Mesothelial cell of epicardium (in vitro differentiated cells): ENCODE measurements around the gene SPAG16. TPM values are rescaled to one million over a fixed set of nuclear protein-coding genes. Genes with fewer than 3 reads are reported as not detected.
"Not testable (repeated sequence)": the region's sequence is repeated elsewhere in the genome, so short reads cannot be mapped to it uniquely, and the experiment has no call there.

Source experiments
- DNase-seq, 2 experiments: peaks; one replicate each; pipeline ENCODE4 v3.0.0; 2021; ENCODE audit warnings: low spot score in 2 of 2; ENCODE audit not compliant: unreplicated experiment in 2 of 2
- H3K27ac Mint-ChIP-seq: 2 replicates; pipeline ENCODE4 v1.8.0; 2021; ENCODE audit warnings: mixed read lengths
- H3K27me3 Mint-ChIP-seq: 2 replicates; pipeline ENCODE4 v1.8.0; 2021; ENCODE audit warnings: low read depth, mixed read lengths
- H3K36me3 Mint-ChIP-seq: 2 replicates; pipeline ENCODE4 v1.8.0; 2021; ENCODE audit warnings: mixed read lengths
- H3K4me1 Mint-ChIP-seq: 2 replicates; pipeline ENCODE4 v1.8.0; 2021; ENCODE audit warnings: mixed read lengths
- H3K4me3 Mint-ChIP-seq: 2 replicates; pipeline ENCODE4 v1.8.0; 2021; ENCODE audit warnings: mild to moderate bottlenecking, moderate library complexity, mixed read lengths
- H3K9me3 Mint-ChIP-seq: 2 replicates; pipeline ENCODE4 v1.8.0; 2021; ENCODE audit warnings: mixed read lengths
- total RNA-seq: library from RNA; stranded (reverse); gene quantifications from 3 replicates; pipeline ENCODE4 v1.2.1, GENCODE V29; 2021
- TF ChIP-seq, protein P1 (sequence below): fragments of 200-600 bp; sonication (generic); IDR thresholded peaks from one replicate; pipeline ENCODE4 v1.5.0; 2021; ENCODE audit warnings: antibody characterized with exemption; ENCODE audit not compliant: unreplicated experiment

Gene SPAG16
- total RNA-seq, 1 donor from 2014 or later: 35.1 TPM

DNA sequence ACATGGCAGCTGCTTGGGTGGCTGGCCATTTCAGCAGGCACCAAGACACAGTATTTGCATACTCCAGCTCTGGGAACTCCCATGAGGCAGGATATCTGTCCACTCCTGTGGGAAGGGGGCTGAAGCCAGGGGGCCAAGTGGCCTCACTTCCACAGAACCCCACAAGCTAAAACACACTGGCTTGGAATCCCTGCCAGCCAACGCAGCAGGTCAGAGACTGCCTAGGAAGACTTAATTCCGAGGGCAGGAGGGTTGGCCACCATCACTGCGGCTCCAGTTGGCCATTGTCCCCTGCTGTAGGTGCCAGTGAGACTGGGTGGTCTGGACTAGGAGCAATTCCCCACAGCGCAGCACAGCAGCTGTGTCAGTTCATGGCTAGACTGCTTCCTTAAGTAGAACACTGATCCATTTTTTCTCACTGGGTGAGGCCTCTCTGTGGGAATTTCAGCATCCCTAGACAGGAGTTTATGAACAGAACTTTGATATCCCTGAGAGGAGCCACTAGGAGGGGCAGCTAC is 52.0 kb downstream of the SPAG16 start:
- no peaks in the 10 kb centered on the region for H3K27me3 Mint-ChIP-seq
- no peaks in the 10 kb centered on the region for H3K4me1 Mint-ChIP-seq
- TF ChIP-seq, protein P1, sequence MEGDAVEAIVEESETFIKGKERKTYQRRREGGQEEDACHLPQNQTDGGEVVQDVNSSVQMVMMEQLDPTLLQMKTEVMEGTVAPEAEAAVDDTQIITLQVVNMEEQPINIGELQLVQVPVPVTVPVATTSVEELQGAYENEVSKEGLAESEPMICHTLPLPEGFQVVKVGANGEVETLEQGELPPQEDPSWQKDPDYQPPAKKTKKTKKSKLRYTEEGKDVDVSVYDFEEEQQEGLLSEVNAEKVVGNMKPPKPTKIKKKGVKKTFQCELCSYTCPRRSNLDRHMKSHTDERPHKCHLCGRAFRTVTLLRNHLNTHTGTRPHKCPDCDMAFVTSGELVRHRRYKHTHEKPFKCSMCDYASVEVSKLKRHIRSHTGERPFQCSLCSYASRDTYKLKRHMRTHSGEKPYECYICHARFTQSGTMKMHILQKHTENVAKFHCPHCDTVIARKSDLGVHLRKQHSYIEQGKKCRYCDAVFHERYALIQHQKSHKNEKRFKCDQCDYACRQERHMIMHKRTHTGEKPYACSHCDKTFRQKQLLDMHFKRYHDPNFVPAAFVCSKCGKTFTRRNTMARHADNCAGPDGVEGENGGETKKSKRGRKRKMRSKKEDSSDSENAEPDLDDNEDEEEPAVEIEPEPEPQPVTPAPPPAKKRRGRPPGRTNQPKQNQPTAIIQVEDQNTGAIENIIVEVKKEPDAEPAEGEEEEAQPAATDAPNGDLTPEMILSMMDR: no peak
- peaks cover 65% of the 10 kb centered on the region for H3K9me3 Mint-ChIP-seq
- no peak for DNase-seq
- peaks cover 26% of the 10 kb centered on the region for H3K36me3 Mint-ChIP-seq
- H3K4me3 Mint-ChIP-seq: no peak overlapping the region
- no peak overlapping the region for H3K27ac Mint-ChIP-seq

DNA sequence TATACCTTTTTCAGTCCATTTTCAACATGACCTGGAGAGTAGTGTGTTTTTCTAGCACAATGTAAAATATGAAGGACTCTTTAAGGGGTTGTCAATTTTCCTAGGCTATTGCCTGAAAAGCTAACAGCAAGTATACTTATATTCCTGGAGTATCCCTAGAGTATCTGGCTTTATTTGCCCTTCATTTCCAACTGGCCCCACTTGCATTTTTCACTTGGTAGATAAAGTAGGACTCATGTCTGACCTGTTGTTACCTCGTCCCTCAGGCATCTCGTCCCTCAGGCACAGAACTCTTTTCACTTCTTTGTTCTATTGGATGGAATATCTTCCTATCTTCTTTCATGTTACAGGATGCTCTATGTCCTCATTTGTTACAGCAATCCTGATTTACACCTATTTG is 69.2 kb downstream of the SPAG16 start:
- H3K27ac Mint-ChIP-seq: no peak overlapping the region
- H3K27me3 Mint-ChIP-seq: no peaks in the 10 kb centered on the region
- TF ChIP-seq, protein P1: no peak
- no peak for DNase-seq
- H3K4me1 Mint-ChIP-seq: no peaks in the 10 kb centered on the region
- H3K4me3 Mint-ChIP-seq: no peak overlapping the region
- H3K36me3 Mint-ChIP-seq: peaks cover 34% of the 10 kb centered on the region
- H3K9me3 Mint-ChIP-seq: peaks cover 46% of the 10 kb centered on the region

DNA sequence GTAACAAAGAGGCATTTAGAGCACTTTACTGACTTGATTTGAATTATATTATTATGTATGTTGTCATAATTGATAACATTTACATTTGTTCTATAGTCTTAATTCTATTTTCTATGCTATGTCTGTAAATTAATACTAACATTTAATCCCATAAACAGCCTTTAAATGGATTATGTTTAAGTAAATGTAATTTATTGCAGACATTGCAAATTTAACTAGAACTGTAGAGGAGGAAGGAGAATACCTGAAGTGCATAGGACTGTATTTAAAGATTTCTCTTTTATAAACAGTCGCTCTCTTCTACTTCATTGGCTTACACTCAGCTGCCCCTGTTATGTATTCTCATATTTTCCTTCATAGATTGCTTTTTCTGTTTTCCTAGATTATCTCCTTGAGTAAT is 92.4 kb downstream of the SPAG16 start:
- peaks cover 4% of the 10 kb centered on the region for H3K9me3 Mint-ChIP-seq
- no peak for DNase-seq
- no peaks in the 10 kb centered on the region for H3K36me3 Mint-ChIP-seq
- no peak overlapping the region for H3K4me3 Mint-ChIP-seq
- no peaks in the 10 kb centered on the region for H3K4me1 Mint-ChIP-seq
- no peaks in the 10 kb centered on the region for H3K27me3 Mint-ChIP-seq
- H3K27ac Mint-ChIP-seq: no peak overlapping the region
- TF ChIP-seq, protein P1: no peak

DNA sequence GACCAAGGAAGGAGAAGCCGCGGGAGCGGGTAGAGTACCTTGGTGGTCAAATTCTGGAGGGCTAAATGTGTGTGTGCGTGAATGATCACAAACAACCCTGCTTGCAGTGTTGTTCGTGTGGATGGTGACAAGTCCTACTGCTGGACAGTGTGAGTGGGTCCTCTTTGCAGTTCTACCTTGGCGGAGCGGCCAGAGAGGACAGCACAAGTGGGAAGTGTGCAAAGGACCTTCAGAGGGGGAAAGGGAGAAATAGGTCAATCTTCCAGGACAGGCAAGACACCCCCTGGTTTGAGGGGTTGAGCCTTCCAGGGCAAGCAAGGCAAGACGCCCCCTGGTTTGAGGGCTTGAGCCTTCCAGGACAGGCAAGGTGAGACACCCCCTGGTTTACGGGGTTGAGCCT is 122.8 kb downstream of the SPAG16 start:
- not testable (repeated sequence) for H3K4me1 Mint-ChIP-seq, H3K27ac Mint-ChIP-seq, DNase-seq, H3K27me3 Mint-ChIP-seq, H3K36me3 Mint-ChIP-seq, H3K4me3 Mint-ChIP-seq
- peaks cover 14% of the 10 kb centered on the region for H3K9me3 Mint-ChIP-seq

DNA sequence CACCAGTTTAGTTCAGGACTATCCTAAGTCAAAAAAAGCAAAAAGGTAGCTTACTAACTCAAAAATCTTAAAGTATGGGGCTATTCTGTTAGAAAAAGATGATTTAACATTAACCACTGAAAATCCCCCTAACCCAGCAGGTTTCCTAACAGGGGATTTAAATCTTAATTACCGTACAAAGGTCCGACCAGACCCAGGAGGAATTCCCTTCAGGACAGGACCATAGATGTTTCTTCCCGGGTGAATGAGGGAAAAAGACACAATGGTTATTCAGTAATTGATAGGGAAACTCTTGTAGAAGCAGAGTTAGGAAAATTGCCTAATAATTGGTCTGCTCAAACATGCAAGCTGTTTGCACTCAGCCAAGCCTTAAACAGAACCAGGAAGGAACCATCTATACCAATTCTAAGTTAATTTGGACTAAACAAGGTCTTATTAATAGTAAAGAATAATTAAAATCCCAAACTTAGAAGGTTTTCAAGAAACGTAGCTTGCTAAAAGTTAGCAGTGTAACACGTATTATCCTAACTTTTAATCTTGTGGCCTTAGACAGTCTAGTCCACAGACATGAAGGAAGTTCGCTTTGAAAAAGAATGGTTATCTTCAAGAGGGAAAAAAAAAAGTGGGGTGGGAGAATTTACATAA is 124.3 kb downstream of the SPAG16 start:
- H3K9me3 Mint-ChIP-seq: peaks cover 11% of the 10 kb centered on the region
- H3K4me1 Mint-ChIP-seq, DNase-seq, H3K27me3 Mint-ChIP-seq, H3K27ac Mint-ChIP-seq, H3K4me3 Mint-ChIP-seq, H3K36me3 Mint-ChIP-seq: not testable (repeated sequence)

DNA sequence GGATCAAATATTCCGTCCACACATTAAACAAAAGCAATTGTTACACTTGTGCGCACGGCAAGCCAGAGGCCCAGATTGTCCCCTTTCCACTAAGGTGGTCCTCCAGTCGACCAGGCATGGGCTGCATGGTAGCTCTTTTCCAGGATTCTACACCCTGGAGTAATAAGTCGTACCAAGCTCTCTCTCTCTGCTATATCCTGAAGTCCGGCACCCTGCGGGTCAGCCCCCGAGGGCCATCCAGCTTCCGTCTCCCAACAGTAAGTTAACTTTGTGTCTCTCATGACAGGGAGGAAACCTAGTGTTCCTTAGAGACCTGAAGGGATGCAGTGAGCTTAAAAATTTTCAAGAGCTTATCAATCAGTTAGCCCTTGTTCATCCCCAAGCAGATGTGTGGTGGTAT is 126.4 kb downstream of the SPAG16 start:
- not testable (repeated sequence) for H3K27ac Mint-ChIP-seq, DNase-seq, H3K4me1 Mint-ChIP-seq, H3K9me3 Mint-ChIP-seq, H3K27me3 Mint-ChIP-seq, H3K4me3 Mint-ChIP-seq, H3K36me3 Mint-ChIP-seq

DNA sequence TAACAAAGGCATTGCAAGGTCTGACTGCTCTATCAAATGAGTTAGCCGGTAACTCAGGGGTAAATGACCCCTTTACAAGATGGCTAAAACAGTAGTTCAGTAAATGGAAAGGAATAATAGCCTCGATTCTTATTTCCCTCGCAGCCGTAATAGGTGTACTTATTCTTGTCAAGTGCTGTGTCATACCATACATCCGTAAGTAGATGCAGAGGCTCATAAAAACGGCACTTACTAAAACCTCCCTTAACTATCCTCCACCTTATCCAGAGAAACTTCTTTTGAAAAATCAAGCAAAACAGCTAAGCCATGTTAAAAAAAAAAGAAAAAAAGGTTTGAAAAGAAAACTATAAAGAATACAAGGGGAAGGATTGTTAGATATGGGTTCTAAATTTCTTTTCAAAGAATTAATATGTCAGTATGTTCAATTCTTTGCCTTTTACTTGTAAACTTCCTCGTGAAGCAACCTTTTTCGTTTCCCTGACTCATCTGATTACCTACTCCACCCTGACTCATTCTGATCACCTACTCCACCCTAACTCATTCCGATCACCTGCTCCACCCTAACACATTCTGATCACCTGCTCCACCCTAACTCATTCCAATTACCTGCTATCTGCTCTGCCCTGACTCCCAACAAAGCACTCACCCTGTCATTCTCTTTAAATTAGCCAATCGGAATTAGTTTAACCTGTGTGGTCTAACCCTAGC is 127.5 kb downstream of the SPAG16 start:
- no peak overlapping the region for H3K4me3 Mint-ChIP-seq

More for the DNA sequence above, 127.5 kb downstream of the SPAG16 start:
- no peaks in the 10 kb centered on the region for H3K4me1 Mint-ChIP-seq
- no peak for DNase-seq
- no peaks in the 10 kb centered on the region for H3K36me3 Mint-ChIP-seq
- H3K27ac Mint-ChIP-seq: no peak overlapping the region
- H3K9me3 Mint-ChIP-seq: no peaks in the 10 kb centered on the region
- no peaks in the 10 kb centered on the region for H3K27me3 Mint-ChIP-seq
- TF ChIP-seq, protein P1: no peak
